GM12873 (cell line): ENCODE data around the gene ZNF507.

Experiments
- CTCF ChIP-seq: IDR thresholded peaks from 2 replicates; pipeline ENCODE4 v1.5.1; 2012; ENCODE audit warnings: low read depth, mild to moderate bottlenecking, moderate library complexity, low read length, control low read depth; ENCODE audit not compliant: insufficient read depth; ENCODE audit errors: missing control alignments

Gene ZNF507

GRCh38 chr19:32397671-32398101 lies 52.3 kb downstream of the ZNF507 start:
- no peak for TF ChIP-seq CTCF

- TF ChIP-seq CTCF: no peak
Observed at GRCh38 chr19:32401992-32402391, 56.6 kb downstream of the ZNF507 start.

- no peak for TF ChIP-seq CTCF
Observed at GRCh38 chr19:32403291-32403995, 58.0 kb downstream of the ZNF507 start.

DNA sequence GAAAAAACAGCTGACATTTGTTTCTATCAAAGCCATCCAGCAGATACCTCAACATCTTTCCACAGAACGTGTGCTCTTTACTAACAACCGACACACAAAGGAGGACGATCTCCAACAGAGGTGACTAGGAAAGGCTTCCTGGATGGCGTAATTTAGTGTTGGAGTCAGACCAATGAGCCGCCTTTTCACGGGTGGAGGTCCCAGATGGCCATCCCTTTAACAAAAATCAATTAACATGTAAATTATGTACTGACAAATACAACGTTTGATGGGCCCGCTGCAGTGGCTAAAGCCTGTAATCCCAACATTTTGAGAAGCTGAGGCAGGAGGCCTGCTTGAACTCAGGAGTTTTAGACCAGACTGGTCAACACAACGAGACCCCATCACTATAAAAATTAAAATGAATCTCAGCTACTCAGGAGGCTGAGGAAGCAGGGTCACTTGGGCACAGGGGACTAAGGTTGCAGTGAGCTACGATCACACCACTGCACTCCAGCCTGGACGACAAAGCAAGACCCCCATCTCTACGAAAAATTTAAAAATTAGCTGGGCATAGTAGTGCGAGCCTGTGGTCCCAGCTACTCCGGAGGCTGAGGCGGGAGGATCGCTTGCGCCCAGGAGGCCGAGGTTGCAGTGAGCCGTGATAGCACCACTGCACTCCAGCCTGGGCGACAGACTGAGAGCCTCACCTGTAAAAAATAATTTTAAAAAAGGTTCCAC lies 59.0 kb downstream of the ZNF507 start:
- no peak for TF ChIP-seq CTCF

- TF ChIP-seq CTCF: no peak
Observed at GRCh38 chr19:32404933-32405430, 59.6 kb downstream of the ZNF507 start.

GRCh38 chr19:32405431-32406160 lies 60.2 kb downstream of the ZNF507 start, which contains the start of gene DPY19L3:
Gene DPY19L3, plus strand, starts transcription at chr19:32405770. Its CDS starts 2,484 bp downstream, at chr19:32408254.
- no peak for TF ChIP-seq CTCF
